Measurements from ENCODE around the gene TMEM117.

TMEM117 gene

GRCh38 chr12:44285321-44285960 is 449.6 kb downstream of the TMEM117 start:
- no peak for DNase-seq (ENCODE audit: extremely low read depth in 1 of 2, low read depth in 1 of 2)

GRCh38 chr12:44286336-44286735 is 450.5 kb downstream of the TMEM117 start:
- no peak for DNase-seq (ENCODE audit: extremely low read depth in 1 of 2, low read depth in 1 of 2)

GRCh38 chr12:44286821-44287505 is 451.1 kb downstream of the TMEM117 start:
- no peak for DNase-seq (ENCODE audit: extremely low read depth in 1 of 2, low read depth in 1 of 2)

- no peak for DNase-seq (ENCODE audit: extremely low read depth in 1 of 2, low read depth in 1 of 2)
Measured at GRCh38 chr12:44287545-44287944, 451.7 kb downstream of the TMEM117 start.

GRCh38 chr12:44294649-44295048 is 458.8 kb downstream of the TMEM117 start:
- DNase-seq (ENCODE audit: extremely low read depth in 1 of 2, low read depth in 1 of 2), result no peak

- DNase-seq (ENCODE audit: extremely low read depth in 1 of 2, low read depth in 1 of 2), result no peak
Measured at GRCh38 chr12:44295958-44296623, 460.2 kb downstream of the TMEM117 start.

GRCh38 chr12:44296624-44297197 is 460.8 kb downstream of the TMEM117 start:
- no peak for DNase-seq (ENCODE audit: extremely low read depth in 1 of 2, low read depth in 1 of 2)

GRCh38 chr12:44299524-44299923 is 463.6 kb downstream of the TMEM117 start:
- no peak for DNase-seq (ENCODE audit: extremely low read depth in 1 of 2, low read depth in 1 of 2)

- DNase-seq (ENCODE audit: extremely low read depth in 1 of 2, low read depth in 1 of 2), result no peak
Measured at GRCh38 chr12:44307506-44308168, 471.8 kb downstream of the TMEM117 start.

GRCh38 chr12:44313188-44313587 is 477.3 kb downstream of the TMEM117 start:
- no peak for DNase-seq (ENCODE audit: extremely low read depth in 1 of 2, low read depth in 1 of 2)

- DNase-seq (ENCODE audit: extremely low read depth in 1 of 2, low read depth in 1 of 2), result no peak
Measured at GRCh38 chr12:44314007-44314500, 478.2 kb downstream of the TMEM117 start.

- DNase-seq (ENCODE audit: extremely low read depth in 1 of 2, low read depth in 1 of 2), result no peak
Measured at GRCh38 chr12:44317651-44318126, 481.8 kb downstream of the TMEM117 start.

GRCh38 chr12:44331269-44331668 is 495.4 kb downstream of the TMEM117 start:
- no peak for DNase-seq (ENCODE audit: extremely low read depth in 1 of 2, low read depth in 1 of 2)

- no peak for DNase-seq (ENCODE audit: extremely low read depth in 1 of 2, low read depth in 1 of 2)
Measured at GRCh38 chr12:44334347-44334746, 498.5 kb downstream of the TMEM117 start.

GRCh38 chr12:44335030-44335429 is 499.1 kb downstream of the TMEM117 start:
- no peak for DNase-seq (ENCODE audit: extremely low read depth in 1 of 2, low read depth in 1 of 2)

- no peak for DNase-seq (ENCODE audit: extremely low read depth in 1 of 2, low read depth in 1 of 2)
Measured at GRCh38 chr12:44336577-44336976, 500.7 kb downstream of the TMEM117 start.

GRCh38 chr12:44342371-44342770 is 506.5 kb downstream of the TMEM117 start:
- no peak for DNase-seq (ENCODE audit: extremely low read depth in 1 of 2, low read depth in 1 of 2)

- no peak for DNase-seq (ENCODE audit: extremely low read depth in 1 of 2, low read depth in 1 of 2)
Measured at GRCh38 chr12:44347145-44347544, 511.3 kb downstream of the TMEM117 start.

GRCh38 chr12:44357494-44357893 is 521.6 kb downstream of the TMEM117 start:
- DNase-seq (ENCODE audit: extremely low read depth in 1 of 2, low read depth in 1 of 2), result no peak

GRCh38 chr12:44358636-44359035 is 522.8 kb downstream of the TMEM117 start:
- DNase-seq (ENCODE audit: extremely low read depth in 1 of 2, low read depth in 1 of 2), result no peak

GRCh38 chr12:44362947-44363346 is 527.1 kb downstream of the TMEM117 start:
- no peak for DNase-seq (ENCODE audit: extremely low read depth in 1 of 2, low read depth in 1 of 2)
